ENCODE data around the gene PLXNA3. TPM values are rescaled to one million over a fixed set of nuclear protein-coding genes. Genes with fewer than 3 reads are reported as not detected.

The PLXNA3 gene
- total RNA-seq, 1 donor from 2014 or later, result 49.0 TPM

GRCh38 chrX:154457491-154458115 lies 478 bp upstream of the PLXNA3 start:
- no peak for TF ChIP-seq CTCF (IDR thresholded peaks at IDR 0.05)
- intact Hi-C loops (cut with DNase I), result no loop called here
- Histone ChIP-seq H3K27me3 (no peaks in the 10 kb centered on the region), H3K27ac (peak overlapping the region; percentile 24), H3K9me3 (no peaks in the 10 kb centered on the region), H3K36me3 (no peaks in the 10 kb centered on the region), H3K4me3 (peak overlapping the region; percentile 51), H3K4me1 (no peaks in the 10 kb centered on the region)
- ATAC-seq, result peak; percentile 83
- DNase-seq, result peak; percentile 78

- Histone ChIP-seq H3K4me1 (no peaks in the 10 kb centered on the region), H3K36me3 (no peaks in the 10 kb centered on the region), H3K4me3 (peak overlapping the region; percentile 64), H3K9me3 (no peaks in the 10 kb centered on the region), H3K27me3 (no peaks in the 10 kb centered on the region), H3K27ac (peak overlapping the region; percentile 24)
- no peak for DNase-seq
- no peak for TF ChIP-seq CTCF (IDR thresholded peaks at IDR 0.05)
- intact Hi-C loops (cut with DNase I), result no loop called here
- ATAC-seq, result peak; percentile 78
These were observed 1.1 kb downstream of the PLXNA3 start for GRCh38 chrX:154458954-154459778.

- H3K36me3 ChIP-seq, result no peaks in the 10 kb centered on the region
- peak overlapping the region; percentile 64 for H3K4me3 ChIP-seq
- intact Hi-C loops (cut with DNase I), result no loop called here
- H3K9me3 ChIP-seq, result no peaks in the 10 kb centered on the region
- no peaks in the 10 kb centered on the region for H3K4me1 ChIP-seq
- DNase-seq, result no peak
- TF ChIP-seq CTCF (IDR thresholded peaks at IDR 0.05), result no peak
- no peaks in the 10 kb centered on the region for H3K27me3 ChIP-seq
- ATAC-seq, result no peak
- no peak overlapping the region for H3K27ac ChIP-seq
These were observed 1.8 kb downstream of the PLXNA3 start for GRCh38 chrX:154459832-154460231.

- no peak for TF ChIP-seq CTCF (IDR thresholded peaks at IDR 0.05)
- no peaks in the 10 kb centered on the region for H3K36me3 ChIP-seq
- no peaks in the 10 kb centered on the region for H3K9me3 ChIP-seq
- no peak overlapping the region for H3K27ac ChIP-seq
- DNase-seq (no peak), ATAC-seq (no peak)
- intact Hi-C loops (cut with DNase I), result no loop called here
- H3K4me3 ChIP-seq, result no peak overlapping the region
- no peaks in the 10 kb centered on the region for H3K27me3 ChIP-seq
- no peaks in the 10 kb centered on the region for H3K4me1 ChIP-seq
These were observed 2.2 kb downstream of the PLXNA3 start for GRCh38 chrX:154460326-154460725.

- ATAC-seq, result no peak
- Histone ChIP-seq H3K27ac (no peak overlapping the region), H3K36me3 (no peaks in the 10 kb centered on the region), H3K4me3 (no peak overlapping the region), H3K27me3 (no peaks in the 10 kb centered on the region), H3K9me3 (no peaks in the 10 kb centered on the region), H3K4me1 (no peaks in the 10 kb centered on the region)
- intact Hi-C loops (cut with DNase I), result no loop called here
- TF ChIP-seq CTCF (IDR thresholded peaks at IDR 0.05), result no peak
- no peak for DNase-seq
These were observed 4.3 kb downstream of the PLXNA3 start for GRCh38 chrX:154462396-154462795.
